SK-N-SH (cell line): ENCODE measurements around the gene AP3D1. TPM values are rescaled to one million over a fixed set of nuclear protein-coding genes. Genes with fewer than 3 reads are reported as not detected.

Experiments used
- CTCF ChIA-PET: fragments of 300-600, 350-600 bp; formaldehyde crosslinking; extraction: SDS; loops from one replicate; lab custom pipeline; 2021; lab: Yijun Ruan, JAX
- POLR2A ChIA-PET: fragments of 350-600 bp; sonication (Branson Sonifier 250); formaldehyde crosslinking; extraction: SDS; loops from one replicate; lab custom pipeline; 2020; ENCODE audit warnings: antibody characterized with exemption, inconsistent platforms; lab: Yijun Ruan, JAX
- DNase-seq: peaks from one replicate; pipeline ENCODE4 v3.0.0; 2012
- H2AFZ ChIP-seq: fragments of 200-600 bp; sonication (generic); 2 replicates; pipeline ENCODE4 v1.8.1; 2016; ENCODE audit warnings: antibody characterized with exemption, mild to moderate bottlenecking, low read depth
- H3F3A ChIP-seq: fragments of 200-600 bp; sonication (generic); replicated peaks from 2 replicates; pipeline ENCODE3; 2016; ENCODE audit warnings: antibody characterized with exemption, mild to moderate bottlenecking; ENCODE audit not compliant: insufficient read depth
- H3K27ac ChIP-seq, 2 experiments: fragments of 200-500 bp in 1 of 2; fragments of 200-600 bp in 1 of 2; sonication (Bioruptor generic) in 1 of 2; sonication (generic), shearing (Covaris generic) in 1 of 2; 2 replicates each; pipeline versions ENCODE4 v1.5.1 to v1.6.1; 2014 to 2016; ENCODE audit warnings: low read depth in 2 of 2, inconsistent platforms in 1 of 2, low read length in 1 of 2, mild to moderate bottlenecking in 1 of 2, mixed read lengths in 1 of 2
- H3K27me3 ChIP-seq: fragments of 200-600 bp; sonication (generic), shearing (Covaris generic); 2 replicates; pipeline ENCODE4 v1.6.1; 2016; ENCODE audit warnings: mixed run types; ENCODE audit not compliant: insufficient read depth
- H3K36me3 ChIP-seq, 2 experiments: fragments of 200-500 bp in 1 of 2; fragments of 200-600 bp in 1 of 2; sonication (Bioruptor generic) in 1 of 2; sonication (generic) in 1 of 2; replicated peaks in 1 of 2; 2 replicates each; pipeline versions ENCODE3 to v1.5.1; 2014 to 2016; ENCODE audit warnings: low read length in 1 of 2, mild to moderate bottlenecking in 1 of 2; ENCODE audit not compliant: insufficient read depth in 2 of 2, control insufficient read depth in 1 of 2
- H3K4me1 ChIP-seq, 2 experiments: fragments of 200-500 bp in 1 of 2; fragments of 200-600 bp in 1 of 2; sonication (Bioruptor generic) in 1 of 2; sonication (generic), shearing (Covaris generic) in 1 of 2; 2 replicates each; pipeline versions ENCODE4 v1.5.1 to v1.6.1; 2014 to 2016; ENCODE audit warnings: low read depth in 1 of 2, low read length in 1 of 2, mixed run types in 1 of 2; ENCODE audit not compliant: insufficient read depth in 2 of 2, control insufficient read depth in 1 of 2
- H3K4me2 ChIP-seq: fragments of 200-600 bp; sonication (generic), shearing (Covaris generic); 2 replicates; pipeline ENCODE4 v1.6.1; 2017; ENCODE audit warnings: mixed run types
- H3K4me3 ChIP-seq, 2 experiments: fragments of 200-500 bp in 1 of 2; fragments of 200-600 bp in 1 of 2; sonication (Bioruptor generic) in 1 of 2; sonication (generic), shearing (Covaris generic) in 1 of 2; 2 replicates each; pipeline versions ENCODE4 v1.5.1 to v1.8.1; 2014 to 2016; ENCODE audit warnings: low read depth in 2 of 2, inconsistent platforms in 1 of 2, low read length in 1 of 2, mild to moderate bottlenecking in 1 of 2, mixed read lengths in 1 of 2, moderate library complexity in 1 of 2
- H3K79me2 ChIP-seq: fragments of 200-600 bp; sonication (generic); 2 replicates; pipeline ENCODE4 v1.8.1; 2017; ENCODE audit warnings: mild to moderate bottlenecking; ENCODE audit not compliant: insufficient read depth
- H3K9ac ChIP-seq: fragments of 200-600 bp; sonication (generic); 2 replicates; pipeline ENCODE4 v1.6.1; 2017; ENCODE audit warnings: mixed run types
- H3K9me2 ChIP-seq: fragments of 200-600 bp; sonication (generic); 2 replicates; pipeline ENCODE4 v1.6.1; 2017; ENCODE audit warnings: mixed run types
- H3K9me3 ChIP-seq: fragments of 200-600 bp; sonication (generic); 2 replicates; pipeline ENCODE4 v1.6.1; 2017; ENCODE audit warnings: mixed run types, mild to moderate bottlenecking, moderate library complexity
- H4K20me1 ChIP-seq: fragments of 200-600 bp; sonication (generic); 2 replicates; pipeline ENCODE4 v1.6.1; 2017; ENCODE audit warnings: mild to moderate bottlenecking, mixed run types; ENCODE audit not compliant: insufficient read depth
- FOSL2 ChIP-seq: IDR thresholded peaks from 2 replicates; pipeline ENCODE4 v1.4.0; 2012; ENCODE audit warnings: low read depth, mild to moderate bottlenecking, moderate library complexity, borderline replicate concordance
- FOXJ3 ChIP-seq: sonication (generic); formaldehyde crosslinking; IDR thresholded peaks from 2 replicates; pipeline ENCODE4 v1.5.1; 2020; ENCODE audit warnings: mild to moderate bottlenecking, missing genetic modification reagents
- JUND ChIP-seq: IDR thresholded peaks from 2 replicates; pipeline ENCODE4 v1.4.0; 2012
- MEF2A ChIP-seq: IDR thresholded peaks from 2 replicates; pipeline ENCODE4 v1.4.0; 2012; ENCODE audit warnings: low read depth, borderline replicate concordance
- NFIC ChIP-seq: IDR thresholded peaks from 2 replicates; pipeline ENCODE4 v1.4.0; 2012; ENCODE audit warnings: borderline replicate concordance
- PBX3 ChIP-seq: IDR thresholded peaks from 2 replicates; pipeline ENCODE4; 2012
- RFX5 ChIP-seq: IDR thresholded peaks from 2 replicates; pipeline ENCODE4 v1.6.1; 2012; ENCODE audit warnings: mild to moderate bottlenecking, improper control_type of control experiment, low read length
- SMC3 ChIP-seq: IDR thresholded peaks from 2 replicates; pipeline ENCODE4 v1.6.1; 2012; ENCODE audit warnings: low read depth, low read length, improper control_type of control experiment
- TEAD4 ChIP-seq: IDR thresholded peaks from 2 replicates; pipeline ENCODE4 v1.4.0; 2012; ENCODE audit warnings: mild to moderate bottlenecking, borderline replicate concordance; ENCODE audit not compliant: insufficient read depth
- WGBS: methylation state at CpG from one replicate; pipeline ENCODE4 v1.1.6; 2017; ENCODE audit warnings: low lambda C conversion rate; 5-methylcytosine and 5-hydroxymethylcytosine counted together
- polyA plus RNA-seq, 3 experiments: library from polyadenylated mRNA; depleted of rRNA; stranded (reverse); fragments of >200 nt; gene quantifications; 2 replicates each; pipeline ENCODE4 v1.2.3, GENCODE V29; 2012
- TF ChIP-seq, protein P1 (sequence below): IDR thresholded peaks from 2 replicates; pipeline ENCODE4 v1.4.0; 2012; ENCODE audit warnings: low read depth, borderline replicate concordance
- TF ChIP-seq, protein P2 (sequence below): fragments of 150-350 bp; IDR thresholded peaks from 2 replicates; pipeline ENCODE4 v1.6.1; 2016; ENCODE audit warnings: mild to moderate bottlenecking, low read depth, low read length

Gene AP3D1
- polyA plus RNA-seq, 1 of the 3 experiments (the other 2 are of a cell fraction), result 127 TPM

GRCh38 chr19:2099054-2099501 lies 52.3 kb downstream of the AP3D1 start:
- WGBS, result 100% methylated on average over 1 of the region's 16 CpGs
- peaks cover 3 to 17% of the 10 kb centered on the region in 2 experiments; a peak in 1 of 4 replicates for H3K4me1 ChIP-seq
- H3K36me3 ChIP-seq, result peaks cover 13 to 25% of the 10 kb centered on the region in 2 experiments
- no peak overlapping the region for H3K9ac ChIP-seq
- ChIA-PET POLR2A (no interaction called here), CTCF (no interaction called here)
- TF ChIP-seq FOSL2 (no peak), PBX3 (no peak), TEAD4 (no peak), JUND (no peak), FOXJ3 (CRISPR knock-in tag) (no peak), MEF2A (no peak)
- TF ChIP-seq, protein P1, sequence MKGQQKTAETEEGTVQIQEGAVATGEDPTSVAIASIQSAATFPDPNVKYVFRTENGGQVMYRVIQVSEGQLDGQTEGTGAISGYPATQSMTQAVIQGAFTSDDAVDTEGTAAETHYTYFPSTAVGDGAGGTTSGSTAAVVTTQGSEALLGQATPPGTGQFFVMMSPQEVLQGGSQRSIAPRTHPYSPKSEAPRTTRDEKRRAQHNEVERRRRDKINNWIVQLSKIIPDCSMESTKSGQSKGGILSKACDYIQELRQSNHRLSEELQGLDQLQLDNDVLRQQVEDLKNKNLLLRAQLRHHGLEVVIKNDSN, result no peak
- H3K4me2 ChIP-seq, result no peak overlapping the region
- H3K9me2 ChIP-seq, result no peaks in the 10 kb centered on the region
- no peak overlapping the region for H2AFZ ChIP-seq
- H3K4me3 ChIP-seq, result no peak overlapping the region
- no peaks in the 10 kb centered on the region for H3K9me3 ChIP-seq
- DNase-seq, result no peak
- H3K27ac ChIP-seq, result no peak overlapping the region
- no peaks in the 10 kb centered on the region for H3K27me3 ChIP-seq
- H3F3A ChIP-seq, result peaks cover 10% of the 10 kb centered on the region
- H4K20me1 ChIP-seq, result peaks cover 22% of the 10 kb centered on the region
- H3K79me2 ChIP-seq, result peaks cover 30% of the 10 kb centered on the region

- H4K20me1 ChIP-seq, result peaks cover 10% of the 10 kb centered on the region; the same call in 1 of the 2 replicates
- H3K9ac ChIP-seq, result no peak overlapping the region
- no peak for DNase-seq
- H3K9me2 ChIP-seq, result no peaks in the 10 kb centered on the region
- WGBS, result 95% methylated on average over 14 of the region's 23 CpGs
- H3K79me2 ChIP-seq, result peaks cover 32% of the 10 kb centered on the region
- peaks cover 14 to 25% of the 10 kb centered on the region in 2 experiments for H3K36me3 ChIP-seq
- H3K4me1 ChIP-seq, result peaks cover 3 to 17% of the 10 kb centered on the region in 2 experiments; a peak in 1 of 4 replicates
- peaks cover 10% of the 10 kb centered on the region for H3F3A ChIP-seq
- CTCF ChIA-PET, result interaction anchor here (0.7 to 1.1 kb wide), 3 partner anchors 28 to 218 kb away, joined by 3 read pairs; no protein-coding TSS in a partner anchor
- POLR2A ChIA-PET, result interaction anchor here (0.6 kb wide), 1 partner anchor 681 kb away, joined by 3 read pairs; no protein-coding TSS in a partner anchor
- TF ChIP-seq SMC3, result no peak
- TF ChIP-seq, protein P2, sequence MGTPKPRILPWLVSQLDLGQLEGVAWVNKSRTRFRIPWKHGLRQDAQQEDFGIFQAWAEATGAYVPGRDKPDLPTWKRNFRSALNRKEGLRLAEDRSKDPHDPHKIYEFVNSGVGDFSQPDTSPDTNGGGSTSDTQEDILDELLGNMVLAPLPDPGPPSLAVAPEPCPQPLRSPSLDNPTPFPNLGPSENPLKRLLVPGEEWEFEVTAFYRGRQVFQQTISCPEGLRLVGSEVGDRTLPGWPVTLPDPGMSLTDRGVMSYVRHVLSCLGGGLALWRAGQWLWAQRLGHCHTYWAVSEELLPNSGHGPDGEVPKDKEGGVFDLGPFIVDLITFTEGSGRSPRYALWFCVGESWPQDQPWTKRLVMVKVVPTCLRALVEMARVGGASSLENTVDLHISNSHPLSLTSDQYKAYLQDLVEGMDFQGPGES, result no peak
- TF ChIP-seq RFX5, result no peak
- TF ChIP-seq NFIC, result no peak
- no peak for TF ChIP-seq JUND
- no peaks in the 10 kb centered on the region for H3K27me3 ChIP-seq
- H3K27ac ChIP-seq, result no peak overlapping the region
- peak overlapping the region; percentile 96; the same call in 1 of the 2 replicates for H3K4me2 ChIP-seq
- no peak overlapping the region for H3K4me3 ChIP-seq
- H2AFZ ChIP-seq, result no peak overlapping the region
- no peaks in the 10 kb centered on the region for H3K9me3 ChIP-seq
Observed at GRCh38 chr19:2097886-2098327, 53.5 kb downstream of the AP3D1 start.
